Skeletal muscle tissue (tissue), 4 donors: ENCODE measurements around the gene ETV6. TPM values are rescaled to one million over a fixed set of nuclear protein-coding genes. Genes with fewer than 3 reads are reported as not detected.
"Not testable (repeated sequence)": the region's sequence is repeated elsewhere in the genome, so short reads cannot be mapped to it uniquely, and the experiment has no call there.

Source experiments
- H3K27ac ChIP-seq: one replicate; pipeline ENCODE4 v1.7.0; 2013; ENCODE audit warnings: mild to moderate bottlenecking, low read depth, low read length, inconsistent platforms
- H3K27me3 ChIP-seq, 3 donors: one replicate each; pipeline ENCODE4 v1.7.0; 2013; ENCODE audit warnings: low read length in 3 of 3; ENCODE audit not compliant: control insufficient read depth in 3 of 3, insufficient read depth in 3 of 3
- H3K36me3 ChIP-seq, 3 donors: one replicate each; pipeline ENCODE4 v1.7.0; 2013; ENCODE audit warnings: low read length in 3 of 3; ENCODE audit not compliant: control insufficient read depth in 3 of 3, insufficient read depth in 3 of 3
- H3K4me1 ChIP-seq, 3 donors: one replicate each; pipeline ENCODE4 v1.7.0; 2013; ENCODE audit warnings: low read length in 3 of 3, mild to moderate bottlenecking in 3 of 3; ENCODE audit not compliant: control insufficient read depth in 3 of 3, insufficient read depth in 3 of 3
- H3K4me3 ChIP-seq, 3 donors: one replicate each; pipeline ENCODE4 v1.7.0; 2013; ENCODE audit warnings: low read length in 3 of 3
- H3K9ac ChIP-seq, 3 donors: one replicate each; pipeline ENCODE4 v1.7.0; 2013; ENCODE audit warnings: low read length in 3 of 3, mild to moderate bottlenecking in 3 of 3, moderate library complexity in 2 of 3, low read depth in 1 of 3
- H3K9me3 ChIP-seq, 3 donors: one replicate each; pipeline ENCODE4 v1.7.0; 2013; ENCODE audit warnings: low read length in 3 of 3; ENCODE audit not compliant: control insufficient read depth in 3 of 3
- total RNA-seq: library from RNA; depleted of rRNA; stranded (reverse); fragments of >200 nt; gene quantifications from one replicate; pipeline ENCODE4 v1.2.3, GENCODE V29; 2014
- donor health status: Osteomylitis.

The ETV6 gene
- total RNA-seq, 1 donor from 2014 or later, result 4.2 TPM

DNA sequence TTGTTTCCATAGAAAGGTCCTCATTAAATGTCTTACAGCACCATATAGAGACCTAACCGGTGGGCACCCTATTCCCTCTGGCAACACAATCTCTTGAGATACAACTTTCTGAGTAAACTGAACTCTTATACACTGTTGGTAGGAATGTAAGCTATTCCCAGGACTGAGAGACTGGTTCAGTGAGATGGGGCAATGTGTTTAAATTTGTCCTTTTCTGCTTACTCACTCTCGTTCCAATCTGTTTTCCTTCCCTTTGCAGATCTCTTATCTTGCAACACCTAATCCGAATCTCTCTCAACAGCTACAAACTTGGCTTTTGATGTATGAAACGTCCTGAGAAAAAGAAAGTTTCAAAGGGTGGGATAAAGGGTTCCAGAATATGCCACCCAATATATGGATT lies 26.1 kb upstream of the ETV6 start:
- H3K27ac ChIP-seq, result no peak overlapping the region
- no peaks in the 10 kb centered on the region for H3K27me3 ChIP-seq
- H3K9me3 ChIP-seq, result no peaks in the 10 kb centered on the region
- H3K9ac ChIP-seq, result no peak overlapping the region
- no peaks in the 10 kb centered on the region for H3K36me3 ChIP-seq
- no peaks in the 10 kb centered on the region for H3K4me1 ChIP-seq
- no peak overlapping the region for H3K4me3 ChIP-seq

DNA sequence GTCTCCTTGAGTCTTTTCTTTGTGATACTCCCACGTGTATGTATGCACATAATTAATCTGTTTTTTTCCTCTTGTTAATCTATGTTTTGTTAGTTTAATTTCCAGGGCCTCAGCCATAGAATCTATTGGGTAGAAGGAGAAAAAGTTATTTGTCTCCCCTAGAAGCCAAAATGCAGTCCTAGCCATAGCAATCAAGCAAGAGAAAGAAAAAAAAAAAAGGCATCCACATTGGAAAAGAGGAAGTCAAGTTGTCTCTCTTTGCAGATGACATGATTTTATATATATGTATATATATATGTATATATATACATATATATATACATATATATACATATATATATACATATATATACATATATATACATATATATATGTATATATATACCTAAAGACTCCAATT lies 25.4 kb upstream of the ETV6 start:
- Histone ChIP-seq H3K27me3 (no peaks in the 10 kb centered on the region), H3K4me1 (no peaks in the 10 kb centered on the region), H3K36me3 (no peaks in the 10 kb centered on the region), H3K9me3 (no peaks in the 10 kb centered on the region), H3K27ac (no peak overlapping the region), H3K9ac (no peak overlapping the region), H3K4me3 (no peak overlapping the region)

DNA sequence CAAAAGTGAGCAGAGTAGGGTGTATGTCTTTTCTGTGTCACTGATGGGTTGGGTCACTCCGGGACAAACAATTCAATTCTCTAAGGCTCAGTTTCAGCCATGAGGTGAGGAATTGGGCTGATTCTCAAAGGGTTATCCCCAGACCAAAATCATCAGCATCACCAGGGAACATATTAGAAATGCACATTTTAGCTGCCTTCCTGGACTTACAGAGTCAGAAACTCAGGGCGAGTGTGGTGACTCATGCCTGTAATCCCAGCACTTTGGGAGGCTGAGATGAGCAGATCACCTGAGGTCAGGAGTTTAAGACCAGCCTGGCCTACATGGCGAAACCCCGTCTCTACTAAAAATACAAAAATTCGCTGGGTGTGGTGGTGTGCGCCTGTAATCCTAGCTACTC lies 21.8 kb upstream of the ETV6 start:
- not testable (repeated sequence) for H3K36me3 ChIP-seq, H3K9ac ChIP-seq, H3K9me3 ChIP-seq, H3K27ac ChIP-seq, H3K27me3 ChIP-seq, H3K4me1 ChIP-seq, H3K4me3 ChIP-seq

DNA sequence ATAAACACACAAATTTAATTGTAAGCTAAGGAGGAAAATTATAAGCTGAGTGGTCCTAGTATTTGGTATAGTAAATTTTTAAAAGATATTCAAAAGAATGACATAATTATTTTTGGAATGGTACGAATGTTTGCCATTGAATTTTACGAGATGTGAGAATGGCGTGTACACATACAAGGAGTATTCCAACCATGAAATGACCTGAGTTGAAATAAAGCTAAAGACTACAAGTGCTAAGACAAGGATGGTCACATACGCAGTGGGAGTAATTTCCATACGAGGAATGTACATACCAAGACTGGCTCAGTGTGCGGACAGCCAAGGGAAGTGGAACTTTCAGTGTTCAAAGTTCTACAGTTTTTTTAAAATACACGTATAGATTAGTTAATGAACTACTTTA lies 21.1 kb upstream of the ETV6 start:
- H3K4me3 ChIP-seq, result no peak overlapping the region
- H3K4me1 ChIP-seq, result no peaks in the 10 kb centered on the region
- H3K36me3 ChIP-seq, result no peaks in the 10 kb centered on the region
- H3K9me3 ChIP-seq, result no peaks in the 10 kb centered on the region
- no peak overlapping the region for H3K27ac ChIP-seq
- H3K9ac ChIP-seq, result no peak overlapping the region
- no peaks in the 10 kb centered on the region for H3K27me3 ChIP-seq

DNA sequence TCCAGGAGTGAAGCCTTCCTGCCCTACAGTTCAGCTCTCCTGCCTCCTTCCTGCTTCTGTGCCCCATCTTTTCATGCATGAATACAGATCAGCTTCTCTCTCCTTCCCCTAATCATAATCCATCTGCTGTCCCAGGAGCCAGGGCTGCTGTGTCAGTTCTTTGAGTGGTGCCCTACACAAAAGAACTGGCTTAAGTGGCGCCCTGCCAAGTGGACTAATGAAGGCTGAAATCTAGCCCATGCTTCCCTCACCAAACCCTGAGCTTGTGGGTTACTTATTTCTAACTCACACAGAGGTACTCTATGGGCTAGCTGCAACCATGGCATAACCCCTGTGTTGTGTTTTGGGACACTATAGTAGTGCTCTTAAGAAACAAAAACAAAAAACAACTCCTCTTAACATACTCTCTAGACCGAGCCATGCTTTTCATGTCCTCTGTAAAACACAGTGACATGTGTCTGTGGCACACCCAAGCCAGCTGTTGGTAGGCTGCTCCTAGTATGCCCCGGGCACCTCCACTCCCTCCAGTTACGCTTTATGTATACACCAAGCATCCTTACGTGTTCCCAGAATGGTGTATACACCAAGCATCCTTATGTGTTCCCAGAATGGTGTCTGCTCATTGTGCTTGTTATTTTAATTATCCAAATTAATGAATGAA lies 19.3 kb upstream of the ETV6 start:
- H3K27ac ChIP-seq, result no peak overlapping the region
- no peaks in the 10 kb centered on the region for H3K27me3 ChIP-seq
- no peak overlapping the region for H3K9ac ChIP-seq
- H3K36me3 ChIP-seq, result no peaks in the 10 kb centered on the region
- H3K4me1 ChIP-seq, result no peaks in the 10 kb centered on the region
- no peak overlapping the region for H3K4me3 ChIP-seq
- H3K9me3 ChIP-seq, result no peaks in the 10 kb centered on the region

DNA sequence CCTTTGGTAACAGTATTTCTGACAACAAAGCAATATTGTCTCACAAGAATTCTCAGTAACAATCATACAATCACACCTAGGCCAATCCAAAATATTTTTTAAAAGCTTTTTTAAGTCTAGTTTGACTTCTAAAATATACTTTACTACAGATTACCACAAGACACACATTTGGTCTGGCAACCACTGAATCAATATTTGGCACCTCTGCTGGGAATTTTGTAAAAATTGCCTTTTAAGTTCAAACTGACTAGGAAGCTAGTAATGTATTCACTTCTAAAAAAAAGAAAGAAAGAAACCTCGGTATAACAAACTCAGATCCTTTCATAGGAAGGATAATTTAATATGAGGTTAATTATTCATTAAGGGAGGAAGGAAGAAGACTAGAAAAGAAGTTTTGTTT lies 18.2 kb upstream of the ETV6 start:
- Histone ChIP-seq H3K27ac (no peak overlapping the region), H3K4me1 (no peaks in the 10 kb centered on the region), H3K9me3 (peaks cover 0 to 2% (median 0%) of the 10 kb centered on the region in 3 donors), H3K27me3 (no peaks in the 10 kb centered on the region), H3K4me3 (no peak overlapping the region), H3K9ac (no peak overlapping the region), H3K36me3 (no peaks in the 10 kb centered on the region)

DNA sequence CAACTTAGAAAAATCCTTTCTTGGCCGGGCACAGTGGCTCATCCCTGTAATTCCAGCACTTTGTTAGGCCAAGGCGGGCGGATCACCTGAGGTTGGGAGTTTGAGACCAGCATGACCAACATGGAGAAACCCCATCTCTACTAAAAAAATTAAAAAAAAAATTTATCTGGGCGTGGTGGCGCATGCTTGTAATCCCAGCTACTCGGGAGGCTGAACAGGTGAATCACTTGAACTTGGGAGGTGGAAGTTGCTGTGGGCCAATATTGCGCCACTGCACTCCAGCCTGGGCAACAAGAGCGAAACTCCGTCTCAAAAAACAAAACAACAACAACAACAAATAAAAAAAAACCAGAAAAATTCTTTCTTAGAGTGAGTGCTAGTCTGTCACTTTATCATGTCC lies 17.6 kb upstream of the ETV6 start:
- not testable (repeated sequence) for H3K9me3 ChIP-seq, H3K27me3 ChIP-seq, H3K27ac ChIP-seq, H3K9ac ChIP-seq, H3K4me3 ChIP-seq, H3K4me1 ChIP-seq, H3K36me3 ChIP-seq

DNA sequence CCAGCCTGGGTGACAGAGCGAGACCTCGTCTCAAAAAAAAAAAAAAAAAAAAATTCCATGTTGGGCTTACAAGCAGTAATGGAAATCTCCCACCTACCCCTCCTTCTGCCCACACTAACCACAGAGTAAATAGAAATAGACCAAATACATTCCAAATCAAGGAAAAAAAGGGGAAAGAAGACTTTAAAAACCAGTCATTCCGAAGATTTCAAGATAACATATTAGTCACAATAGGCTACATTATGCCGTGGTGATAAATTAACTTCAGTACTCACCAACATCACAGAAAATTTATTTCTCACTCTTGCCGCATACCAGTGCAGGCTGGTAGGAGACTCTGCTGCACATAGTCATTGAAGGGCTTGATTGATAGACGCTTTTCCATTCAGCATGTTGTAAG lies 15.5 kb upstream of the ETV6 start:
- no peak overlapping the region for H3K4me3 ChIP-seq
- no peak overlapping the region for H3K9ac ChIP-seq
- H3K36me3 ChIP-seq, result no peaks in the 10 kb centered on the region
- peaks cover 0 to 2% (median 0%) of the 10 kb centered on the region in 3 donors for H3K9me3 ChIP-seq
- no peak overlapping the region for H3K27ac ChIP-seq
- no peaks in the 10 kb centered on the region for H3K4me1 ChIP-seq
- H3K27me3 ChIP-seq, result no peaks in the 10 kb centered on the region

DNA sequence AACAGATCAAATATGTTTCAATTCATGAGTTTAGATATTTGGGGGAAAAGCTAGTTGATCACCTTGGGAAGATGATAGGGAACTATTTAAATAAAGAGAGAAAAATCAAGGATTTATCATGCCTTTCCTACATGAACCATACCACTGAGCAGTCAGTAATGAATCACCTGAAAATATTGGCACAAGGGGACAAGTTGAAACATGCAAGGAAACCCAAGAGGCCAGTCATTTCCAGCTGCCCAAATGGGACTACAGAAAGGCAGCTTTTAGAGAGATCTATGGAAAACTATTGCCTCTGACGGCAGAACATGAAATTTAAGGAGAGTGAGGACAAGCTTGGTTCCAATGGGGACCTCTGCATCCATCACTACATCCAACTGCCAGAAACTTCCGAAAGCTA lies 14.1 kb upstream of the ETV6 start:
- H3K36me3 ChIP-seq, result no peaks in the 10 kb centered on the region
- H3K9me3 ChIP-seq, result peaks cover 0 to 2% (median 0%) of the 10 kb centered on the region in 3 donors
- H3K9ac ChIP-seq, result no peak overlapping the region
- H3K27ac ChIP-seq, result no peak overlapping the region
- H3K4me1 ChIP-seq, result no peaks in the 10 kb centered on the region
- H3K27me3 ChIP-seq, result no peaks in the 10 kb centered on the region
- H3K4me3 ChIP-seq, result no peak overlapping the region

DNA sequence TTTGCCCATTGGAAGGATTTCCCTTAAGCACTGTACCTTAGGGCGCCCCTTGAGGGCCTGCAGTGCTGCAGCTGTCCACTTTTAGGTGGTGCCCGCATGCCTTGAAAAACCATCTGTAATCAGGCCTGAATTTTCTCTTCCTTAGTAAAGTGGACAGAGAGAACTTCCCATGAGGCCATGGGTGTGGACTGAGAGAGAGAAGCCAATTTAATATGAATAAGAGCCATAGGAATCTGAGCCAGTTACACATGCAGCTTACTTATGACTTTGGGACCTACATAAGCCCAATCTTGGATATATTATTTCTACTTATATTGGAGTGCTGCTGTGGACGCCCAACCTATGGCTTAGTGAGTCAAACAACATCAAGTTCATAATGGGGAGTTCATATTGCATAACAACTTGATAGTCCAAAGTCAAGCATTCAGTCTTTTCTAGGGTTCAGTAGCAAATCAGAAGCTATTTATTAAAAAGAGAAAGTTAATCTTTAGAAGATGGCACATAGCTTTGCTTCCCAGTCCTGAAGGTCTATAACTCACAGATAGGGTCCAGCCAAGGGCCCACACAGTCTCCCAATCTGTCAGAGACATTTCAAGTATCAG lies 11.1 kb upstream of the ETV6 start:
- no peaks in the 10 kb centered on the region for H3K27me3 ChIP-seq
- H3K4me1 ChIP-seq, result no peaks in the 10 kb centered on the region
- H3K36me3 ChIP-seq, result no peaks in the 10 kb centered on the region
- H3K4me3 ChIP-seq, result no peak overlapping the region
- peaks cover 0 to 2% (median 0%) of the 10 kb centered on the region in 3 donors for H3K9me3 ChIP-seq
- no peak overlapping the region for H3K27ac ChIP-seq
- no peak overlapping the region for H3K9ac ChIP-seq
